Hematopoietic multipotent progenitor cell (in vitro differentiated cells): ENCODE measurements around the gene AMIGO1. TPM values are rescaled to one million over a fixed set of nuclear protein-coding genes. Genes with fewer than 3 reads are reported as not detected.

ENCODE experiments used
- DNase-seq, 3 donors: peaks; one replicate each; pipeline ENCODE4 v3.0.0-alpha.2; 2011 to 2015; ENCODE audit warnings: low read depth in 2 of 3, low spot score in 2 of 3
- total RNA-seq: library from RNA; depleted of rRNA; stranded (reverse); fragments of >200 nt; gene quantifications from one replicate; pipeline ENCODE4 v1.2.3, GENCODE V29; 2012

Gene AMIGO1
- total RNA-seq, 1 donor, result 1.1 TPM

GRCh38 chr1:109503935-109504334 lies 5.6 kb downstream of the AMIGO1 start:
- no peak for DNase-seq

GRCh38 chr1:109502364-109502851 lies 7.1 kb downstream of the AMIGO1 start:
- no peak for DNase-seq

- peak in 1 of 3 donors; percentile 26 for DNase-seq
These were observed 7.7 kb downstream of the AMIGO1 start for GRCh38 chr1:109501644-109502363.

- no peak for DNase-seq
These were observed 8.6 kb downstream of the AMIGO1 start for GRCh38 chr1:109500941-109501381.

- DNase-seq, result peak in 2 of 3 donors; percentile 46 to 55
These were observed 9.6 kb downstream of the AMIGO1 start for GRCh38 chr1:109499661-109500536.

GRCh38 chr1:109499081-109499480 lies 10.4 kb downstream of the AMIGO1 start:
- DNase-seq, result no peak

GRCh38 chr1:109498161-109498801 lies 11.2 kb downstream of the AMIGO1 start:
- peak in 1 of 3 donors; percentile 18 for DNase-seq

- DNase-seq, result no peak
These were observed 11.9 kb downstream of the AMIGO1 start for GRCh38 chr1:109497449-109498160.

- DNase-seq, result no peak
These were observed 13.8 kb downstream of the AMIGO1 start for GRCh38 chr1:109495738-109496137.

- peak; percentile 85 to 91 (median 88) for DNase-seq
These were observed 15.6 kb downstream of the AMIGO1 start, which contains the start of gene CYB561D1 for GRCh38 chr1:109493805-109494539. CYB561D1 (plus strand) TSS chr1:109494094; CDS start chr1:109494140, 46 bp downstream.

- DNase-seq, result no peak
These were observed 16.3 kb downstream of the AMIGO1 start for GRCh38 chr1:109493227-109493626.

- DNase-seq, result no peak
These were observed 16.7 kb downstream of the AMIGO1 start for GRCh38 chr1:109492779-109493178.

GRCh38 chr1:109491372-109491771 lies 18.2 kb downstream of the AMIGO1 start:
- DNase-seq, result no peak

GRCh38 chr1:109490934-109491302 lies 18.6 kb downstream of the AMIGO1 start:
- DNase-seq, result no peak

- DNase-seq, result peak in 2 of 3 donors; percentile 59 to 79
These were observed 19.2 kb downstream of the AMIGO1 start for GRCh38 chr1:109490029-109490933.

- no peak for DNase-seq
These were observed 20.8 kb downstream of the AMIGO1 start for GRCh38 chr1:109488696-109489095.

GRCh38 chr1:109488201-109488600 lies 21.3 kb downstream of the AMIGO1 start:
- no peak for DNase-seq

GRCh38 chr1:109487261-109487660 lies 22.3 kb downstream of the AMIGO1 start:
- no peak for DNase-seq

- DNase-seq, result no peak
These were observed 24.5 kb downstream of the AMIGO1 start for GRCh38 chr1:109485001-109485400.
